Right lobe of liver (tissue), 4 donors: Measurements from ENCODE around the gene DLG4.

ENCODE experiments used
- CTCF ChIP-seq, 4 donors: fragments of 200-600 bp in 3 of 4; fragments of 450-650 bp in 1 of 4; IDR thresholded peaks; one replicate each; pipeline versions ENCODE4 v1.5.1 to v1.8.0; 2016 to 2022; ENCODE audit warnings: antibody characterized with exemption in 4 of 4, mild to moderate bottlenecking in 2 of 4
- POLR2A ChIP-seq: fragments of 450-650 bp; IDR thresholded peaks from one replicate; pipeline ENCODE4 v1.6.1; 2017; ENCODE audit warnings: antibody characterized with exemption, mild to moderate bottlenecking
- donor health status: DM: no; HTN: no; CAD: no.
- donor health status: DM: no; HTN: no; CAD: no.
- donor health status: DM: no; HTN: yes; CAD: no.

GRCh38 chr17:7224661-7225111 is 5.0 kb upstream of the DLG4 start:
- TF ChIP-seq CTCF (IDR thresholded peaks at IDR 0.05) (no peak), POLR2A (no peak)
